Fibroblast of pulmonary artery (primary cell): ENCODE measurements around the gene FITM1.

ENCODE experiments used
- DNase-seq: peaks from one replicate; pipeline ENCODE4 v3.0.0-alpha.2; 2010; ENCODE audit warnings: low read depth
- H3K4me3 ChIP-seq: replicated peaks from 2 replicates; pipeline ENCODE4 v1.5.1; 2011; ENCODE audit warnings: low read depth, mild to moderate bottlenecking, control low read depth, low read length, moderate library complexity
- TF ChIP-seq, protein P1 (sequence below): IDR thresholded peaks from 2 replicates; pipeline ENCODE4 v1.5.1; 2011; ENCODE audit warnings: mild to moderate bottlenecking, control low read depth, low read length, inconsistent platforms; ENCODE audit errors: missing control alignments

FITM1 gene

GRCh38 chr14:24092505-24093206 lies 37.8 kb upstream of the FITM1 start:
- DNase-seq = no peak
- TF ChIP-seq, protein P1, sequence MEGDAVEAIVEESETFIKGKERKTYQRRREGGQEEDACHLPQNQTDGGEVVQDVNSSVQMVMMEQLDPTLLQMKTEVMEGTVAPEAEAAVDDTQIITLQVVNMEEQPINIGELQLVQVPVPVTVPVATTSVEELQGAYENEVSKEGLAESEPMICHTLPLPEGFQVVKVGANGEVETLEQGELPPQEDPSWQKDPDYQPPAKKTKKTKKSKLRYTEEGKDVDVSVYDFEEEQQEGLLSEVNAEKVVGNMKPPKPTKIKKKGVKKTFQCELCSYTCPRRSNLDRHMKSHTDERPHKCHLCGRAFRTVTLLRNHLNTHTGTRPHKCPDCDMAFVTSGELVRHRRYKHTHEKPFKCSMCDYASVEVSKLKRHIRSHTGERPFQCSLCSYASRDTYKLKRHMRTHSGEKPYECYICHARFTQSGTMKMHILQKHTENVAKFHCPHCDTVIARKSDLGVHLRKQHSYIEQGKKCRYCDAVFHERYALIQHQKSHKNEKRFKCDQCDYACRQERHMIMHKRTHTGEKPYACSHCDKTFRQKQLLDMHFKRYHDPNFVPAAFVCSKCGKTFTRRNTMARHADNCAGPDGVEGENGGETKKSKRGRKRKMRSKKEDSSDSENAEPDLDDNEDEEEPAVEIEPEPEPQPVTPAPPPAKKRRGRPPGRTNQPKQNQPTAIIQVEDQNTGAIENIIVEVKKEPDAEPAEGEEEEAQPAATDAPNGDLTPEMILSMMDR = no peak
- H3K4me3 ChIP-seq = no peak overlapping the region

GRCh38 chr14:24093207-24093900 lies 37.1 kb upstream of the FITM1 start:
- no peak for DNase-seq

GRCh38 chr14:24093901-24094840 lies 36.3 kb upstream of the FITM1 start, which contains the start of gene PCK2:
TSS of gene PCK2 (plus strand) at chr14:24094311. CDS start at chr14:24094406, 95 bp downstream.
- TF ChIP-seq, protein P1 = no peak
- peak within 1 kb of the TSS; percentile 72 for H3K4me3 ChIP-seq
- peak; percentile 88 for DNase-seq

More at GRCh38 chr14:24093207-24093900, 37.1 kb upstream of the FITM1 start:
- TF ChIP-seq, protein P1 = no peak
- H3K4me3 ChIP-seq = peak overlapping the region; percentile 72

DNA sequence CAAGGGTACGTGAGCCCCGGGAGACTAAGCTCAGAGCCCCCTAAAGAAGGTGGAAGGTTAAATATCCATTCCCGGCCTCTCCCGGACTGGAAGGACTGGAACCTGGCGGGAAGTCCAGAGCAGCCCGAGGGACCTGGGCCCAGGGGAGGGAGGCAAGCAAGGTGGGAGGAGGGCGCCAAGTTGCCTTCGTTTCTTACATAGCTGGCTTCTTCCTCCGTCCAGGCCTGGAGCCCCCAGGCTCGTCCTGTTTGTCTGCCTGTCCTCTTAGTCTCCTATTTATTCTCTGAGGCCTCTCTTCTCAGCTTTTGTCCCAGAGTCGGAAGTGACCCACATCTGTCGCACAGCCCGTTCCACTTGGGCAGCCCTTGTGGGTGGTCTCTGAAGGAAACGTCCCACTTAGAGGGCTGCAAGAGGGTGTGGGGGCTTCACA lies 35.6 kb upstream of the FITM1 start:
- TF ChIP-seq, protein P1 = no peak
- DNase-seq = no peak
- peak overlapping the region; percentile 72 for H3K4me3 ChIP-seq

- H3K4me3 ChIP-seq = peak overlapping the region; percentile 72
- TF ChIP-seq, protein P1 = no peak
- DNase-seq = peak; percentile 33
Observed at GRCh38 chr14:24095271-24096068, 35.0 kb upstream of the FITM1 start.
